ENCODE data around the gene MARVELD2. TPM values are rescaled to one million over a fixed set of nuclear protein-coding genes. Genes with fewer than 3 reads are reported as not detected.

Gene MARVELD2
- total and polyA plus RNA-seq, 2 of the 13 experiments (the other 11 are each of a cell fraction or from before 2014, with no cell fraction given), result 11.1 to 15.4 TPM

- TF ChIP-seq, protein P1, sequence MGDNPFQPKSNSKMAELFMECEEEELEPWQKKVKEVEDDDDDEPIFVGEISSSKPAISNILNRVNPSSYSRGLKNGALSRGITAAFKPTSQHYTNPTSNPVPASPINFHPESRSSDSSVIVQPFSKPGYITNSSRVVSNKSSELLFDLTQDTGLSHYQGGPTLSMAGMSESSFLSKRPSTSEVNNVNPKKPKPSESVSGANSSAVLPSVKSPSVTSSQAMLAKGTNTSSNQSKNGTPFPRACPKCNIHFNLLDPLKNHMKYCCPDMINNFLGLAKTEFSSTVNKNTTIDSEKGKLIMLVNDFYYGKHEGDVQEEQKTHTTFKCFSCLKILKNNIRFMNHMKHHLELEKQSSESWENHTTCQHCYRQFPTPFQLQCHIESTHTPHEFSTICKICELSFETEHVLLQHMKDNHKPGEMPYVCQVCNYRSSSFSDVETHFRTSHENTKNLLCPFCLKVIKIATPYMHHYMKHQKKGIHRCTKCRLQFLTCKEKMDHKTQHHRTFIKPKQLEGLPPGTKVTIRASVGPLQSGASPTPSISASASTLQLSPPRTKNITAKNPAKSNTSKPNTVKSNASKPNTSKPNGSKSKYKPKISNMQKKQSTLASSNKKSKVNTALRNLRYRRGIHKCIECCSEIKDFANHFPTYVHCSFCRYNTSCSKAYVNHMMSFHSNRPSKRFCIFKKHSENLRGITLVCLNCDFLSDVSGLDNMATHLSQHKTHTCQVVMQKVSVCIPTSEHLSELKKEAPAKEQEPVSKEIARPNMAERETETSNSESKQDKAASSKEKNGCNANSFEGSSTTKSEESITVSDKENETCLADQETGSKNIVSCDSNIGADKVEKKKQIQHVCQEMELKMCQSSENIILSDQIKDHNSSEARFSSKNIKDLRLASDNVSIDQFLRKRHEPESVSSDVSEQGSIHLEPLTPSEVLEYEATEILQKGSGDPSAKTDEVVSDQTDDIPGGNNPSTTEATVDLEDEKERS (CRISPR knock-in tag; IDR thresholded peaks at IDR 0.05), result no peak
- TF ChIP-seq ZNF775 (CRISPR knock-in tag; IDR thresholded peaks at IDR 0.05; ENCODE audit: borderline replicate concordance), result no peak
- no peak for TF ChIP-seq ZSCAN21 (CRISPR knock-in tag; IDR thresholded peaks at IDR 0.05; ENCODE audit: borderline replicate concordance)
- no peak for TF ChIP-seq RBAK (CRISPR knock-in tag; IDR thresholded peaks at IDR 0.05)
- peak; percentile 66 for TF ChIP-seq HDAC1 (CRISPR knock-in tag; IDR thresholded peaks at IDR 0.05)
- TF ChIP-seq ZNF256 (CRISPR knock-in tag; conservative IDR thresholded peaks at IDR 0.05), result no peak
- peak; percentile 75 for TF ChIP-seq FOXA3 (CRISPR knock-in tag; IDR thresholded peaks at IDR 0.05)
- TF ChIP-seq FOXA1 (IDR thresholded peaks at IDR 0.05), result no peak
- TF ChIP-seq FOXA1 (CRISPR knock-in tag; IDR thresholded peaks at IDR 0.05), result peak; percentile 41; the same call in 1 of the 2 replicates
- TF ChIP-seq ATF7 (IDR thresholded peaks at IDR 0.05), result no peak
- TF ChIP-seq ATF7 (CRISPR knock-in tag; IDR thresholded peaks at IDR 0.05), result no peak
- TF ChIP-seq ETV5 (CRISPR knock-in tag; IDR thresholded peaks at IDR 0.05; ENCODE audit: borderline replicate concordance), result peak; percentile 27; the same call in 1 of the 2 replicates
- TF ChIP-seq, protein P2, sequence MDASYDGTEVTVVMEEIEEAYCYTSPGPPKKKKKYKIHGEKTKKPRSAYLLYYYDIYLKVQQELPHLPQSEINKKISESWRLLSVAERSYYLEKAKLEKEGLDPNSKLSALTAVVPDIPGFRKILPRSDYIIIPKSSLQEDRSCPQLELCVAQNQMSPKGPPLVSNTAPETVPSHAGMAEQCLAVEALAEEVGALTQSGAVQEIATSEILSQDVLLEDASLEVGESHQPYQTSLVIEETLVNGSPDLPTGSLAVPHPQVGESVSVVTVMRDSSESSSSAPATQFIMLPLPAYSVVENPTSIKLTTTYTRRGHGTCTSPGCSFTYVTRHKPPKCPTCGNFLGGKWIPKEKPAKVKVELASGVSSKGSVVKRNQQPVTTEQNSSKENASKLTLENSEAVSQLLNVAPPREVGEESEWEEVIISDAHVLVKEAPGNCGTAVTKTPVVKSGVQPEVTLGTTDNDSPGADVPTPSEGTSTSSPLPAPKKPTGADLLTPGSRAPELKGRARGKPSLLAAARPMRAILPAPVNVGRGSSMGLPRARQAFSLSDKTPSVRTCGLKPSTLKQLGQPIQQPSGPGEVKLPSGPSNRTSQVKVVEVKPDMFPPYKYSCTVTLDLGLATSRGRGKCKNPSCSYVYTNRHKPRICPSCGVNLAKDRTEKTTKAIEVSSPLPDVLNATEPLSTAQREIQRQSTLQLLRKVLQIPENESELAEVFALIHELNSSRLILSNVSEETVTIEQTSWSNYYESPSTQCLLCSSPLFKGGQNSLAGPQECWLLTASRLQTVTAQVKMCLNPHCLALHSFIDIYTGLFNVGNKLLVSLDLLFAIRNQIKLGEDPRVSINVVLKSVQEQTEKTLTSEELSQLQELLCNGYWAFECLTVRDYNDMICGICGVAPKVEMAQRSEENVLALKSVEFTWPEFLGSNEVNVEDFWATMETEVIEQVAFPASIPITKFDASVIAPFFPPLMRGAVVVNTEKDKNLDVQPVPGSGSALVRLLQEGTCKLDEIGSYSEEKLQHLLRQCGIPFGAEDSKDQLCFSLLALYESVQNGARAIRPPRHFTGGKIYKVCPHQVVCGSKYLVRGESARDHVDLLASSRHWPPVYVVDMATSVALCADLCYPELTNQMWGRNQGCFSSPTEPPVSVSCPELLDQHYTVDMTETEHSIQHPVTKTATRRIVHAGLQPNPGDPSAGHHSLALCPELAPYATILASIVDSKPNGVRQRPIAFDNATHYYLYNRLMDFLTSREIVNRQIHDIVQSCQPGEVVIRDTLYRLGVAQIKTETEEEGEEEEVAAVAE (CRISPR knock-in tag; IDR thresholded peaks at IDR 0.05; ENCODE audit: borderline replicate concordance), result no peak
- no peak for TF ChIP-seq ZNF766 (CRISPR knock-in tag; IDR thresholded peaks at IDR 0.05; ENCODE audit: borderline replicate concordance)
- TF ChIP-seq NFKBIZ (CRISPR knock-in tag; IDR thresholded peaks at IDR 0.05), result no peak
- no peak for TF ChIP-seq ZNF878 (CRISPR knock-in tag; IDR thresholded peaks at IDR 0.05)
- no peak for TF ChIP-seq ZNF20 (CRISPR knock-in tag; IDR thresholded peaks at IDR 0.05)
- TF ChIP-seq, protein P3, sequence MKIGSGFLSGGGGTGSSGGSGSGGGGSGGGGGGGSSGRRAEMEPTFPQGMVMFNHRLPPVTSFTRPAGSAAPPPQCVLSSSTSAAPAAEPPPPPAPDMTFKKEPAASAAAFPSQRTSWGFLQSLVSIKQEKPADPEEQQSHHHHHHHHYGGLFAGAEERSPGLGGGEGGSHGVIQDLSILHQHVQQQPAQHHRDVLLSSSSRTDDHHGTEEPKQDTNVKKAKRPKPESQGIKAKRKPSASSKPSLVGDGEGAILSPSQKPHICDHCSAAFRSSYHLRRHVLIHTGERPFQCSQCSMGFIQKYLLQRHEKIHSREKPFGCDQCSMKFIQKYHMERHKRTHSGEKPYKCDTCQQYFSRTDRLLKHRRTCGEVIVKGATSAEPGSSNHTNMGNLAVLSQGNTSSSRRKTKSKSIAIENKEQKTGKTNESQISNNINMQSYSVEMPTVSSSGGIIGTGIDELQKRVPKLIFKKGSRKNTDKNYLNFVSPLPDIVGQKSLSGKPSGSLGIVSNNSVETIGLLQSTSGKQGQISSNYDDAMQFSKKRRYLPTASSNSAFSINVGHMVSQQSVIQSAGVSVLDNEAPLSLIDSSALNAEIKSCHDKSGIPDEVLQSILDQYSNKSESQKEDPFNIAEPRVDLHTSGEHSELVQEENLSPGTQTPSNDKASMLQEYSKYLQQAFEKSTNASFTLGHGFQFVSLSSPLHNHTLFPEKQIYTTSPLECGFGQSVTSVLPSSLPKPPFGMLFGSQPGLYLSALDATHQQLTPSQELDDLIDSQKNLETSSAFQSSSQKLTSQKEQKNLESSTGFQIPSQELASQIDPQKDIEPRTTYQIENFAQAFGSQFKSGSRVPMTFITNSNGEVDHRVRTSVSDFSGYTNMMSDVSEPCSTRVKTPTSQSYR (CRISPR knock-in tag; IDR thresholded peaks at IDR 0.05; ENCODE audit: borderline replicate concordance), result peak; percentile 73; the same call in 1 of the 2 replicates
- TF ChIP-seq SPEN (CRISPR knock-in tag; IDR thresholded peaks at IDR 0.05; ENCODE audit: low read depth), result no peak; the same call in 1 of the 2 replicates
These were observed 29.3 kb downstream of the MARVELD2 start (continued) for GRCh38 chr5:69444127-69444754.

All from HepG2 (cell line).